Esophagus (tissue), 2 donors: ENCODE measurements around the gene GNA15. TPM values are rescaled to one million over a fixed set of nuclear protein-coding genes. Genes with fewer than 3 reads are reported as not detected.

Experiments
- H3K27ac ChIP-seq, 2 donors: one replicate each; pipeline ENCODE4 v1.5.1; 2013; ENCODE audit warnings: low read depth in 2 of 2, mild to moderate bottlenecking in 2 of 2, inconsistent platforms in 1 of 2, low read length in 1 of 2, moderate library complexity in 1 of 2
- H3K27me3 ChIP-seq, 2 donors: one replicate each; pipeline ENCODE4 v1.6.1; 2013; ENCODE audit warnings: low read length in 2 of 2, control low read depth in 1 of 2, mild to moderate bottlenecking in 1 of 2; ENCODE audit not compliant: insufficient read depth in 2 of 2, control insufficient read depth in 1 of 2
- H3K36me3 ChIP-seq, 2 donors: one replicate each; pipeline ENCODE4 v1.6.1; 2013; ENCODE audit warnings: low read length in 1 of 2; ENCODE audit not compliant: control insufficient read depth in 2 of 2, insufficient read depth in 2 of 2
- H3K4me1 ChIP-seq, 2 donors: one replicate each; pipeline ENCODE4 v1.6.1; 2013; ENCODE audit warnings: low read length in 1 of 2; ENCODE audit not compliant: control insufficient read depth in 2 of 2, insufficient read depth in 2 of 2
- H3K4me3 ChIP-seq, 2 donors: one replicate each; pipeline ENCODE4 v1.5.1; 2013; ENCODE audit warnings: low read length in 2 of 2, mild to moderate bottlenecking in 2 of 2, low read depth in 1 of 2, moderate library complexity in 1 of 2
- H3K9me3 ChIP-seq, 2 donors: one replicate each; pipeline ENCODE4 v1.6.1; 2013; ENCODE audit warnings: mild to moderate bottlenecking in 2 of 2, low read depth in 1 of 2, low read length in 1 of 2, moderate library complexity in 1 of 2; ENCODE audit not compliant: control insufficient read depth in 2 of 2, insufficient read depth in 1 of 2
- WGBS, 2 donors: extraction: QIAGEN DNeasy Blood & Tissue Kit; methylation state at CpG; one replicate each; pipeline ENCODE4 v1.1.7; 2013; 5-methylcytosine and 5-hydroxymethylcytosine counted together
- polyA plus RNA-seq, 2 donors: library from polyadenylated mRNA; stranded (reverse); fragments of 200-250 nt; gene quantifications; one replicate each; pipeline ENCODE4 v1.2.3, GENCODE V29; 2013
- donor health status: healthy with polysubstance abuse.
- donor health status: Bipolar disorder and iron deficiency.

GNA15 gene
- polyA plus RNA-seq, 2 donors: 118 to 135 TPM

DNA sequence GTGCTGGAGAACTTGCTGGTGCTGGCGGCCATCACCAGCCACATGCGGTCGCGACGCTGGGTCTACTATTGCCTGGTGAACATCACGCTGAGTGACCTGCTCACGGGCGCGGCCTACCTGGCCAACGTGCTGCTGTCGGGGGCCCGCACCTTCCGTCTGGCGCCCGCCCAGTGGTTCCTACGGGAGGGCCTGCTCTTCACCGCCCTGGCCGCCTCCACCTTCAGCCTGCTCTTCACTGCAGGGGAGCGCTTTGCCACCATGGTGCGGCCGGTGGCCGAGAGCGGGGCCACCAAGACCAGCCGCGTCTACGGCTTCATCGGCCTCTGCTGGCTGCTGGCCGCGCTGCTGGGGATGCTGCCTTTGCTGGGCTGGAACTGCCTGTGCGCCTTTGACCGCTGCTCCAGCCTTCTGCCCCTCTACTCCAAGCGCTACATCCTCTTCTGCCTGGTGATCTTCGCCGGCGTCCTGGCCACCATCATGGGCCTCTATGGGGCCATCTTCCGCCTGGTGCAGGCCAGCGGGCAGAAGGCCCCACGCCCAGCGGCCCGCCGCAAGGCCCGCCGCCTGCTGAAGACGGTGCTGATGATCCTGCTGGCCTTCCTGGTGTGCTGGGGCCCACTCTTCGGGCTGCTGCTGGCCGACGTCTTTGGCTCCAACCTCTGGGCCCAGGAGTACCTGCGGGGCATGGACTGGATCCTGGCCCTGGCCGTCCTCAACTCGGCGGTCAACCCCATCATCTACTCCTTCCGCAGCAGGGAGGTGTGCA lies 43.3 kb downstream of the GNA15 start:
- H3K27ac ChIP-seq: peak overlapping the region; percentile 29 to 34
- no peaks in the 10 kb centered on the region for H3K9me3 ChIP-seq
- H3K27me3 ChIP-seq: no peaks in the 10 kb centered on the region
- H3K4me3 ChIP-seq: peak overlapping the region; percentile 14 to 52
- 74 to 76% methylated on average over 51 to 52 of the region's 52 CpGs for WGBS, 2 donors
- H3K4me1 ChIP-seq: peaks cover 0 to 17% of the 10 kb centered on the region in 2 donors
- no peaks in the 10 kb centered on the region for H3K36me3 ChIP-seq

DNA sequence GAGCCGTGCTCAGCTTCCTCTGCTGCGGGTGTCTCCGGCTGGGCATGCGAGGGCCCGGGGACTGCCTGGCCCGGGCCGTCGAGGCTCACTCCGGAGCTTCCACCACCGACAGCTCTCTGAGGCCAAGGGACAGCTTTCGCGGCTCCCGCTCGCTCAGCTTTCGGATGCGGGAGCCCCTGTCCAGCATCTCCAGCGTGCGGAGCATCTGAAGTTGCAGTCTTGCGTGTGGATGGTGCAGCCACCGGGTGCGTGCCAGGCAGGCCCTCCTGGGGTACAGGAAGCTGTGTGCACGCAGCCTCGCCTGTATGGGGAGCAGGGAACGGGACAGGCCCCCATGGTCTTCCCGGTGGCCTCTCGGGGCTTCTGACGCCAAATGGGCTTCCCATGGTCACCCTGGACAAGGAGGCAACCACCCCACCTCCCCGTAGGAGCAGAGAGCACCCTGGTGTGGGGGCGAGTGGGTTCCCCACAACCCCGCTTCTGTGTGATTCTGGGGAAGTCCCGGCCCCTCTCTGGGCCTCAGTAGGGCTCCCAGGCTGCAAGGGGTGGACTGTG lies 44.0 kb downstream of the GNA15 start:
- Histone ChIP-seq H3K27ac (peak overlapping the region; percentile 14 to 34), H3K27me3 (no peaks in the 10 kb centered on the region), H3K4me1 (peaks cover 0 to 17% of the 10 kb centered on the region in 2 donors), H3K36me3 (no peaks in the 10 kb centered on the region), H3K4me3 (peak overlapping the region; percentile 14 to 52), H3K9me3 (no peaks in the 10 kb centered on the region)
- 70 to 74% methylated on average over 31 of the region's 31 CpGs for WGBS, 2 donors

DNA sequence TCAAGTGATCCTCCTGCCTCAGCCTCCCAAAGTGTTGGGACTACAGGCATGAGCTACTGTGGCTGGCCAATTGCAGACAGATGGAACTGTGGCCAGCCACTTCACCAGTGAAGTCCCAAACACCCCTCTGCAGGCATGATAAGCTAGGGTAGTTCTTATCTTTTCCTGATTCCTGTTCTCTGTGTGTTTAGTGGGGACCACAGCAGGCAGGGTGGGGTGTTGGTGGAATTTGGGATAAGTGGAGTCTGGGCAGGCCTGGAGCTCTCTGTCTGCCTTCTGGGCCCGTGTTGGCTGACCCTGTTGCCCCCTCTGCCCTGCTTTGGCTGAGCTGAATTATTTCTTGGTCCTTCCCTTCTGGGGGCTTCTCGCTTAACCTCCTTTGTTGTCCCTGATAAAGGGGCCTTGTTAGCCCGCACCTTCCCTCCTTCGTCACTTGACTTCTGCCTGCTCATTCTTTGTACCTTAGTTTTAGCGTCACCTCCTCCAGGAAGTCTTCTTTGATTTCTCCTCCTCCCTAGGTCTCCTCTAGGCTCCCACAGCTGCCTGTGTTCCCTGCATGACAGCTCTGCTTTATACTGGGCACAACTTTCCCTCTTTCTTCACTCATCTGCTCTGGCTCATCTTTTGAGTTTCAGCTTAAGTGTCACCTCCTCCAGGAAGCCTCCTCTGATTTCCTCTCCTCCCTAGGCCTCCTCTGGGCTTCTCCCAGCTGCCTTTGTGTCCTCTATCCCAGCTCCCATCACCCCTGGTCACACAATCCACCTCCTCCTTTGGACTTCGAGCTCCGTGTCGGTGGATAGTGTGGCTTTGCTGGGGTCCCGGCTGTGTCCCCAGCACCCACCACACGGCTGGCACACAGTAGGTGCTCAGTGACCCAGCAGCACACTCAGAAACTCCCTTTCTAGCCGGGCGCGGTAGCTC lies 48.1 kb downstream of the GNA15 start:
- H3K27me3 ChIP-seq: no peaks in the 10 kb centered on the region
- WGBS, 2 donors: 75 to 78% methylated on average over 13 of the region's 13 CpGs
- no peaks in the 10 kb centered on the region for H3K9me3 ChIP-seq
- H3K4me3 ChIP-seq: no peak overlapping the region
- H3K4me1 ChIP-seq: peaks cover 9 to 15% of the 10 kb centered on the region in 2 donors
- no peaks in the 10 kb centered on the region for H3K36me3 ChIP-seq
- no peak overlapping the region for H3K27ac ChIP-seq

DNA sequence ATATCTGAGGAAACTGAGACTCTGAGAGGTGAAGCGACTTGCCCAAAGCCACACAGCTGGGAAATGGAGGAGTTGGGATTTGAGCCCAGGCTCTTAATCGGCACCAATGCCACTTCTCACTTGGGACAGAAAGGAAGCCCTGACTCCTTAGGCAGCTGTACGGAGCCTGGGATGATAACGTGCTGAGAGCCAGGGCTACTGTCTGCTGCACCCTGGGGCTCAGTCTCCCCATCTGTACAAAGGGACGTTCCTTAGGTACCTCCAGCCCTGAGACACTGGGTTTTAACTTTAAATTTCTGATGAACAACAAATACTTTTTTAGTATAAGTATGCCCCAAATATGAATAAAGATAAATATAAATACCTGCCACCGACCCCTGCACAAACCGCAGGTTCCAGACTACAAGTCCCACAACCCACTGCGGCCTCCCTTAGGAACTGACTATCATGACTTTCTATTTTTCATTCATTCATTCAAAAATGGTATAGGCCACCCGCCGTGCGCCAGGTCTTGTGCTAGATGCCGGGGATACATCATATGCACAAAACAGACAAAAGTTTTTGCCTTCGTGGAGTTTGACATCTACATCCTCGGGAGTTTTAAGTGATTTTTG lies 49.1 kb downstream of the GNA15 start:
- 15 to 18% methylated on average over 14 of the region's 14 CpGs for WGBS, 2 donors
- peaks cover 0 to 6% of the 10 kb centered on the region in 2 donors for H3K36me3 ChIP-seq
- peak overlapping the region; percentile 81 to 87 for H3K4me3 ChIP-seq
- H3K9me3 ChIP-seq: no peaks in the 10 kb centered on the region
- H3K27me3 ChIP-seq: no peaks in the 10 kb centered on the region
- H3K27ac ChIP-seq: no peak overlapping the region
- H3K4me1 ChIP-seq: peaks cover 9 to 19% of the 10 kb centered on the region in 2 donors

DNA sequence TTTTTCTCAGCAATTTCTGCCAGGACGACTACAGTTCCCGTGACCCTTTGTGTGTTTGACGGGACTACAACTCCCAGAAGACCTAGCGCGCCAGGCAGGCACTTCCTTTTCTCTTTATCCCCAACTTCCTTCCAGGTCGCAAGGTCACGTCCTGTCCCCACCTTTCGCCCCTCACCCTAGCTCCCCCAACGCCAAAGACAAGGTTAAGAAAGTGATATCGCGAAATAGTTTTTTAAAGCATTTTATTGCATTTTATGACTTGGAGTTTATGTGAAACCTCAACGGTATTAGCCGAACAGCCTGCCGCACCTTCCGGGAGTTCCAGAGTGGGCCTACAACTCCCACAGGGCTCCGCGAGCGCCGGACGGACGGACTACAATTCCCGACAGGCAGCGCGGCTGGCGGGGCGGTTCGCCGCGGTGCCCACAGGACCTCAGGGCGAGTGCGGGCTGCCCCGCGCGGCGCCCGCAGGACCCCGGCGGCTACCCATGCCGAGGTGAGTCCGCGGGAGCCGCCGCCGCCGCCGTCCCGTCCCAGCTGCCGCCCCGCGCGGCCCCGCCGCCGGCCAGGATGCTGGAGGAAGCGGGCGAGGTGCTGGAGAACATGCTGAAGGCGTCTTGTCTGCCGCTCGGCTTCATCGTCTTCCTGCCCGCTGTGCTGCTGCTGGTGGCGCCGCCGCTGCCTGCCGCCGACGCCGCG lies 49.8 kb downstream of the GNA15 start, which contains the start of gene NCLN:
Gene NCLN, plus strand, starts transcription at position 470 of the 699 bp plus-strand sequence. Its CDS starts 101 bp downstream, at position 571.
- Histone ChIP-seq H3K9me3 (no peaks in the 10 kb centered on the region), H3K4me3 (peak within 1 kb of the TSS; percentile 81 to 87), H3K27ac (peak within 1 kb of the TSS; percentile 69 to 87), H3K4me1 (peaks cover 9 to 19% of the 10 kb centered on the region in 2 donors), H3K36me3 (peaks cover 0 to 9% of the 10 kb centered on the region in 2 donors), H3K27me3 (no peaks in the 10 kb centered on the region)
- 0% methylated on average over 55 to 69 of the region's 69 CpGs for WGBS, 2 donors

DNA sequence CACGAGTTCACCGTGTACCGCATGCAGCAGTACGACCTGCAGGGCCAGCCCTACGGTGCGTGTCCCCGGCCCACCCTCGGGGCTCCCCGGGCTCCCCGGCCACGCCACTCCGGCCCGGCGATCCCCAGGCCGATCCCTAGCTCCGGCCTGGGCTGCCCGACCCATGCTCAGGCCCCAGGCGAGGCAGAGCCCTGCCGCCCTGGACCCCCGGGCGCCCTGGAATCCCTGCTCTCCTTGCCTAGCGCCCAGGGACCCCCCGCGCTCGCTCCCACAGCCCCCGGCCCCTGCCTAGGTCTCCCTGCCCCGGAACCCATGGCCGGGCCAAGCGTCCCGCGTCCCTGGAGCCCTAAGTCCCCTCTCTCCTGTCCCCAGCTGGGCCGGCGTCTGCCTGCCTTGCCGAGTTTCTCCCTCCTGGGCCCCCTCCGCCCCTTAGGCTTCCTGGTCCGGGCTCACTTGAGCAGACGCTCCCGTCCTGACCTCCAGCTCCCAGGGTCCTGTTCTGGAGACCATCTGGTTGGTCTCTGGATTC lies 50.4 kb downstream of the GNA15 start:
- 0 to 1% methylated on average over 27 to 38 of the region's 38 CpGs for WGBS, 2 donors
- Histone ChIP-seq H3K27me3 (no peaks in the 10 kb centered on the region), H3K4me1 (peaks cover 9 to 19% of the 10 kb centered on the region in 2 donors), H3K36me3 (peaks cover 0 to 9% of the 10 kb centered on the region in 2 donors), H3K9me3 (no peaks in the 10 kb centered on the region), H3K27ac (peak overlapping the region; percentile 58 to 87), H3K4me3 (peak overlapping the region; percentile 81 to 87)

DNA sequence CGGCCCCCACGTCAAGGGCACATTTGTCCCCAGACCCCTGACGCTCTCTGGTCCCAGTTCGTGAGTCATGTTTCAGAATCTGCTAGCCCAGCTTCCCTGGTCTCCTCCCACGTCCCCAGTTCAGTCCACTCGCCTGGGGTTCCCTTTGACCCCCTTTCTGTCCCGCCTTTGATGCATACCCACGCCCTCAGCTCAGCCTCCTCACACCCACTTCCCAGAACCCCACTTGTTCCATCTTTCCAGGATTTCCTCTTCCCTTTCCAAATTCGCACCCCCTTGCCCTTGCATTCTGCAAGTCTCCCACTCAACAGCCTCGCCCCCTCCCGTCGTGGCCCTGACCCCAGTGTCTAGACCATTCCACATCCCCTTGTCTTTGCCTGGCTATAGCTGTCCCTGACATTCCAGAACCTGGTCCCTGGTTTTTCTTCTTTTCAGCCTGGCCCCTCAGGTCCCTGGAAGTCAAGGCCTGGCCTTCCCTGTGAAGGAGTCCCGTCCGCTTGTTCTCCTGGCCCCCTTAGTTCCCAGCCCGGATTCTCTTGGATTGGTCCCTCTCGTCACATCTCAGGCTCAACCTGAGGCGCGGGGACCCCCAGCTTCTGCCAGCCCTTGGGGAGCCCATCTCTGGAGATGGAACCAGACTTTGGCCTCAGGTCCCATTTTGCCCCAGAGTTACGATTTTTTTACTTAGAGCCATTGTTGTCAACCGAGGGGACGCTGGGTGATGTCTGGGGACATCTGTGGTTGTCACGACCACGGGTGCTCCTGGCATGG lies 51.2 kb downstream of the GNA15 start:
- Histone ChIP-seq H3K36me3 (peaks cover 0 to 9% of the 10 kb centered on the region in 2 donors), H3K9me3 (no peaks in the 10 kb centered on the region), H3K4me1 (peaks cover 9 to 19% of the 10 kb centered on the region in 2 donors), H3K27me3 (no peaks in the 10 kb centered on the region), H3K4me3 (peak overlapping the region; percentile 81 to 87), H3K27ac (no peak overlapping the region)
- 60 to 64% methylated on average over 23 of the region's 23 CpGs for WGBS, 2 donors
